ENCODE measurements around the gene EPS8L1.

DNA sequence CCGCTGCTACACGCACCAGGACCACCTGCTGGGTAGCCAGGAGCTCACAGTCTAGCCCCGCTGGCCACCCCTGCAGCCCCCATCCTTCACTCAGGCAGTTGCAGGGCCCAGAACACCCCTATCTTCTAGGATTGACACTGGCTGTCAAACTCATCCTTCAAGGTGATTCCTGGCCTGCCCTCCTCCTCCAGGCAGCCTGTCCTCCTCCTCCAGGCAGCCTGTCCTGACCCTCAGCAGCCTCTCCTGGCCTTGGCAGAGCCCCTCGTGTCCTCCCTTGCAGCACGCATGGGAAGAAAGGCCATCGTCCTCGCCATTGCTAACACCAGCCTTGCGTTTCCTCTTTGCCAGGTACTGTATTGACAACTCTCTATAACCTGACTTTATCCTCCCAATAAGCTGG, 3.8 kb upstream of the EPS8L1 start:
- TF ChIP-seq POLR2A (IDR thresholded peaks at IDR 0.05), result no peak
- TF ChIP-seq, protein P1, sequence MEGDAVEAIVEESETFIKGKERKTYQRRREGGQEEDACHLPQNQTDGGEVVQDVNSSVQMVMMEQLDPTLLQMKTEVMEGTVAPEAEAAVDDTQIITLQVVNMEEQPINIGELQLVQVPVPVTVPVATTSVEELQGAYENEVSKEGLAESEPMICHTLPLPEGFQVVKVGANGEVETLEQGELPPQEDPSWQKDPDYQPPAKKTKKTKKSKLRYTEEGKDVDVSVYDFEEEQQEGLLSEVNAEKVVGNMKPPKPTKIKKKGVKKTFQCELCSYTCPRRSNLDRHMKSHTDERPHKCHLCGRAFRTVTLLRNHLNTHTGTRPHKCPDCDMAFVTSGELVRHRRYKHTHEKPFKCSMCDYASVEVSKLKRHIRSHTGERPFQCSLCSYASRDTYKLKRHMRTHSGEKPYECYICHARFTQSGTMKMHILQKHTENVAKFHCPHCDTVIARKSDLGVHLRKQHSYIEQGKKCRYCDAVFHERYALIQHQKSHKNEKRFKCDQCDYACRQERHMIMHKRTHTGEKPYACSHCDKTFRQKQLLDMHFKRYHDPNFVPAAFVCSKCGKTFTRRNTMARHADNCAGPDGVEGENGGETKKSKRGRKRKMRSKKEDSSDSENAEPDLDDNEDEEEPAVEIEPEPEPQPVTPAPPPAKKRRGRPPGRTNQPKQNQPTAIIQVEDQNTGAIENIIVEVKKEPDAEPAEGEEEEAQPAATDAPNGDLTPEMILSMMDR (IDR thresholded peaks at IDR 0.05), result no peak
